Epithelial cell of proximal tubule (primary cell): ENCODE data around the gene PLXNA1. TPM values are rescaled to one million over a fixed set of nuclear protein-coding genes. Genes with fewer than 3 reads are reported as not detected.

Experiments
- DNase-seq: peaks from one replicate; pipeline ENCODE4 v3.0.0-alpha.2; 2011; ENCODE audit warnings: low read depth
- H3K4me3 ChIP-seq: 2 replicates; pipeline ENCODE4 v1.5.1; 2011; ENCODE audit warnings: low read depth, mild to moderate bottlenecking, low read length
- total RNA-seq: library from RNA; depleted of rRNA; stranded (reverse); fragments of >200 nt; gene quantifications from 2 replicates; pipeline ENCODE4 v1.2.3, GENCODE V29; 2015
- TF ChIP-seq, protein P1 (sequence below): conservative IDR thresholded peaks from 2 replicates; pipeline ENCODE4 v1.5.1; 2012; ENCODE audit warnings: low read depth, mild to moderate bottlenecking, low read length

The PLXNA1 gene
- total RNA-seq, 1 donor from 2014 or later, result 35.5 TPM

DNA sequence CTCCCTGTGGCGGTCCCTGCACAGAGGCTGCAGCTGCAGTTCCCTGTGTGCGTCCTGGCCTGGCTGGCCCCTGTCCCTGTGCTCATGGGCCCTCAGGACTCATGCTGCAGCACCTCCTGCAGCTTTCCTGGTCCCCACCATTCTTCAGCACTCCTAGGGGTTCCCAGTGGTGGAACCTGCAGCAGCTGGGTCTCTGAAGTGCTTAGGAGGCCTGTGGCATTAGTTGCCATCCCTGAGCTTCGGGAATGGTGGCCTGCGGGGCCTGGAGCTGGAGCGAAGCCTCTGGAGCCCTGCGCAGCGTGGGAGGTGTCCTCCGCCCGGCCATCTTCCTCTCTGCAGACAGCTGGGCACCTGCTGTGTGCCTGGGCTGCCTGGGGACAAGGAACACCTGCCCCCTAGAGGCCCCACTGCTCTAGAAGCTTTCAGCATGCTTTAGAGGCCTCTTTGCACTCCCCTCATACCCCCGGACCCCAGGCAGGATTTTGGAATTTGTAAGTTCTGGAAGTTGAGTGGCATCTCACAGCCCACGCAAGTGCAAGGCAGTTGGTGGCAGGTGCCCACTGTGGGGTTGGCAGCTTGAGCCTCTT is 13.1 kb downstream of the PLXNA1 start:
- no peak overlapping the region for H3K4me3 ChIP-seq
- no peak for DNase-seq
- TF ChIP-seq, protein P1, sequence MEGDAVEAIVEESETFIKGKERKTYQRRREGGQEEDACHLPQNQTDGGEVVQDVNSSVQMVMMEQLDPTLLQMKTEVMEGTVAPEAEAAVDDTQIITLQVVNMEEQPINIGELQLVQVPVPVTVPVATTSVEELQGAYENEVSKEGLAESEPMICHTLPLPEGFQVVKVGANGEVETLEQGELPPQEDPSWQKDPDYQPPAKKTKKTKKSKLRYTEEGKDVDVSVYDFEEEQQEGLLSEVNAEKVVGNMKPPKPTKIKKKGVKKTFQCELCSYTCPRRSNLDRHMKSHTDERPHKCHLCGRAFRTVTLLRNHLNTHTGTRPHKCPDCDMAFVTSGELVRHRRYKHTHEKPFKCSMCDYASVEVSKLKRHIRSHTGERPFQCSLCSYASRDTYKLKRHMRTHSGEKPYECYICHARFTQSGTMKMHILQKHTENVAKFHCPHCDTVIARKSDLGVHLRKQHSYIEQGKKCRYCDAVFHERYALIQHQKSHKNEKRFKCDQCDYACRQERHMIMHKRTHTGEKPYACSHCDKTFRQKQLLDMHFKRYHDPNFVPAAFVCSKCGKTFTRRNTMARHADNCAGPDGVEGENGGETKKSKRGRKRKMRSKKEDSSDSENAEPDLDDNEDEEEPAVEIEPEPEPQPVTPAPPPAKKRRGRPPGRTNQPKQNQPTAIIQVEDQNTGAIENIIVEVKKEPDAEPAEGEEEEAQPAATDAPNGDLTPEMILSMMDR, result peak; percentile 43

DNA sequence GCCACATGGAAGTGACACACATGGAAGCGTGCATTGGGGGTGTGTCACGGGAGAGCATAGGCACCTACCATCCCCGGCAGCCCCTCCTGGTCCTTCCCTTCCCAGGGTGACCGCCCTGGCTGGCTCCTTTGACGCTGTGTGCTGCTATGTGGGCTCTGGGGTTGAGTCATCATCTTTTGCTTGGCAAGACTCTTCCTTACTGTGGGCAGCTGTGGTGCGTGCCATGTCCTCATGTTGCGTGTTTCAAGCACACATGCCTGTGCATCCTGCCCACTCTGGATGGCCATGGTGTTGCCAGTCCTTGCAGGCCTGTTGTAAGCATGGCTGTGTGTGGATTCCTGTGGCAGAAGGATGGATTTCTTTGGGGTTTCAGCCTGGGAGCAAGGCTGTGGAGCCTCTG is 14.0 kb downstream of the PLXNA1 start:
- TF ChIP-seq, protein P1, result no peak
- no peak for DNase-seq
- H3K4me3 ChIP-seq, result no peak overlapping the region

GRCh38 chr3:126997455-126998038 is 14.6 kb downstream of the PLXNA1 start:
- TF ChIP-seq, protein P1, result no peak
- DNase-seq, result no peak
- no peak overlapping the region for H3K4me3 ChIP-seq

- H3K4me3 ChIP-seq, result no peak overlapping the region
- DNase-seq, result no peak
Measured at GRCh38 chr3:126998320-126998719, 15.4 kb downstream of the PLXNA1 start.

GRCh38 chr3:126998728-126999127 is 15.8 kb downstream of the PLXNA1 start:
- no peak for DNase-seq
- TF ChIP-seq, protein P1, result no peak
- no peak overlapping the region for H3K4me3 ChIP-seq

More at GRCh38 chr3:126998320-126998719, 15.4 kb downstream of the PLXNA1 start:
- TF ChIP-seq, protein P1, result no peak

- H3K4me3 ChIP-seq, result no peak overlapping the region
- no peak for DNase-seq
- TF ChIP-seq, protein P1, result no peak
Measured at GRCh38 chr3:126999383-126999782, 16.5 kb downstream of the PLXNA1 start.

- DNase-seq, result no peak
- H3K4me3 ChIP-seq, result no peak overlapping the region
- TF ChIP-seq, protein P1, result no peak
Measured at GRCh38 chr3:127000119-127000518, 17.2 kb downstream of the PLXNA1 start.
